ENCODE measurements around the gene URAD.
A peak's percentile ranks its signal among the peaks of the same experiment; 100 is the strongest.

URAD gene

GRCh38 chr13:27954406-27954851 lies 34.1 kb downstream of the URAD start:
- DNase-seq = no peak

GRCh38 chr13:27953676-27954405 lies 34.7 kb downstream of the URAD start:
- DNase-seq = peak; percentile 86

- DNase-seq = no peak
These were observed 35.4 kb downstream of the URAD start for GRCh38 chr13:27952876-27953675.

- no peak for DNase-seq
These were observed 45.5 kb downstream of the URAD start for GRCh38 chr13:27942972-27943371.

- DNase-seq = no peak
These were observed 54.7 kb downstream of the URAD start for GRCh38 chr13:27933580-27934328.

- no peak for DNase-seq
These were observed 55.4 kb downstream of the URAD start for GRCh38 chr13:27933118-27933517.

- no peak for DNase-seq
These were observed 58.6 kb downstream of the URAD start for GRCh38 chr13:27929868-27930267.

GRCh38 chr13:27928805-27929753 lies 59.4 kb downstream of the URAD start:
- no peak for DNase-seq

GRCh38 chr13:27928353-27928804 lies 60.1 kb downstream of the URAD start:
- no peak for DNase-seq

All from hematopoietic multipotent progenitor cell treated with erythropoietin and hydrocortisone succinate and interleukin-3 and kit ligand, for 4 days (in vitro differentiated cells).